ENCODE data around the gene WIPF3.

WIPF3 gene

GRCh38 chr7:29900745-29901144, 94.4 kb downstream of the WIPF3 start:
- H3K4me1 ChIP-seq (ENCODE audit: control insufficient read depth, insufficient read depth, low read length), result no peaks in the 10 kb centered on the region
- no peak overlapping the region for H3K9ac ChIP-seq (ENCODE audit: low read depth, low read length)
- peaks cover 5% of the 10 kb centered on the region for H3K36me3 ChIP-seq (ENCODE audit: control insufficient read depth, insufficient read depth, low read length)
- H3K4me3 ChIP-seq (ENCODE audit: low read depth, low read length), result no peak overlapping the region
- H3K9me3 ChIP-seq (ENCODE audit: control insufficient read depth, insufficient read depth, low read length), result no peaks in the 10 kb centered on the region
- no peaks in the 10 kb centered on the region for H3K27me3 ChIP-seq (ENCODE audit: control insufficient read depth, insufficient read depth, low read length)

- Histone ChIP-seq H3K27me3 (ENCODE audit: control insufficient read depth, insufficient read depth, low read length) (no peaks in the 10 kb centered on the region), H3K4me1 (ENCODE audit: control insufficient read depth, insufficient read depth, low read length) (no peaks in the 10 kb centered on the region), H3K36me3 (ENCODE audit: control insufficient read depth, insufficient read depth, low read length) (peaks cover 5% of the 10 kb centered on the region), H3K9me3 (ENCODE audit: control insufficient read depth, insufficient read depth, low read length) (peaks cover 3% of the 10 kb centered on the region), H3K9ac (ENCODE audit: low read depth, low read length) (no peak overlapping the region), H3K4me3 (ENCODE audit: low read depth, low read length) (no peak overlapping the region)
Observed at GRCh38 chr7:29906200-29907022, 100.1 kb downstream of the WIPF3 start.

- Histone ChIP-seq H3K4me1 (ENCODE audit: control insufficient read depth, insufficient read depth, low read length) (no peaks in the 10 kb centered on the region), H3K9ac (ENCODE audit: low read depth, low read length) (no peak overlapping the region), H3K36me3 (ENCODE audit: control insufficient read depth, insufficient read depth, low read length) (no peaks in the 10 kb centered on the region), H3K27me3 (ENCODE audit: control insufficient read depth, insufficient read depth, low read length) (no peaks in the 10 kb centered on the region), H3K4me3 (ENCODE audit: low read depth, low read length) (no peak overlapping the region), H3K9me3 (ENCODE audit: control insufficient read depth, insufficient read depth, low read length) (no peaks in the 10 kb centered on the region)
Observed at GRCh38 chr7:29914180-29914579, 107.9 kb downstream of the WIPF3 start.

- no peaks in the 10 kb centered on the region for H3K4me1 ChIP-seq (ENCODE audit: control insufficient read depth, insufficient read depth, low read length)
- H3K4me3 ChIP-seq (ENCODE audit: low read depth, low read length), result no peak overlapping the region
- no peaks in the 10 kb centered on the region for H3K9me3 ChIP-seq (ENCODE audit: control insufficient read depth, insufficient read depth, low read length)
- no peaks in the 10 kb centered on the region for H3K36me3 ChIP-seq (ENCODE audit: control insufficient read depth, insufficient read depth, low read length)
- H3K9ac ChIP-seq (ENCODE audit: low read depth, low read length), result no peak overlapping the region
- H3K27me3 ChIP-seq (ENCODE audit: control insufficient read depth, insufficient read depth, low read length), result no peaks in the 10 kb centered on the region
Observed at GRCh38 chr7:29915481-29916215, 109.3 kb downstream of the WIPF3 start.

- Histone ChIP-seq H3K4me3 (ENCODE audit: low read depth, low read length) (no peak overlapping the region), H3K27me3 (ENCODE audit: control insufficient read depth, insufficient read depth, low read length) (no peaks in the 10 kb centered on the region), H3K4me1 (ENCODE audit: control insufficient read depth, insufficient read depth, low read length) (no peaks in the 10 kb centered on the region), H3K36me3 (ENCODE audit: control insufficient read depth, insufficient read depth, low read length) (peaks cover 3% of the 10 kb centered on the region), H3K9ac (ENCODE audit: low read depth, low read length) (no peak overlapping the region), H3K9me3 (ENCODE audit: control insufficient read depth, insufficient read depth, low read length) (no peaks in the 10 kb centered on the region)
Observed at GRCh38 chr7:29917641-29918040, 111.3 kb downstream of the WIPF3 start.

- Histone ChIP-seq H3K4me3 (ENCODE audit: low read depth, low read length) (no peak overlapping the region), H3K9ac (ENCODE audit: low read depth, low read length) (no peak overlapping the region), H3K9me3 (ENCODE audit: control insufficient read depth, insufficient read depth, low read length) (no peaks in the 10 kb centered on the region), H3K27me3 (ENCODE audit: control insufficient read depth, insufficient read depth, low read length) (no peaks in the 10 kb centered on the region), H3K4me1 (ENCODE audit: control insufficient read depth, insufficient read depth, low read length) (no peaks in the 10 kb centered on the region), H3K36me3 (ENCODE audit: control insufficient read depth, insufficient read depth, low read length) (peaks cover 8% of the 10 kb centered on the region)
Observed at GRCh38 chr7:29918850-29919249, 112.5 kb downstream of the WIPF3 start.

GRCh38 chr7:29919790-29920189, 113.5 kb downstream of the WIPF3 start:
- Histone ChIP-seq H3K9me3 (ENCODE audit: control insufficient read depth, insufficient read depth, low read length) (no peaks in the 10 kb centered on the region), H3K4me3 (ENCODE audit: low read depth, low read length) (no peak overlapping the region), H3K36me3 (ENCODE audit: control insufficient read depth, insufficient read depth, low read length) (peaks cover 14% of the 10 kb centered on the region), H3K27me3 (ENCODE audit: control insufficient read depth, insufficient read depth, low read length) (no peaks in the 10 kb centered on the region), H3K4me1 (ENCODE audit: control insufficient read depth, insufficient read depth, low read length) (no peaks in the 10 kb centered on the region), H3K9ac (ENCODE audit: low read depth, low read length) (no peak overlapping the region)

- Histone ChIP-seq H3K9me3 (ENCODE audit: control insufficient read depth, insufficient read depth, low read length) (no peaks in the 10 kb centered on the region), H3K9ac (ENCODE audit: low read depth, low read length) (no peak overlapping the region), H3K36me3 (ENCODE audit: control insufficient read depth, insufficient read depth, low read length) (peaks cover 18% of the 10 kb centered on the region), H3K4me3 (ENCODE audit: low read depth, low read length) (no peak overlapping the region), H3K4me1 (ENCODE audit: control insufficient read depth, insufficient read depth, low read length) (no peaks in the 10 kb centered on the region), H3K27me3 (ENCODE audit: control insufficient read depth, insufficient read depth, low read length) (no peaks in the 10 kb centered on the region)
Observed at GRCh38 chr7:29920491-29920890, 114.2 kb downstream of the WIPF3 start.

GRCh38 chr7:29921404-29922010, 115.2 kb downstream of the WIPF3 start:
- H3K36me3 ChIP-seq (ENCODE audit: control insufficient read depth, insufficient read depth, low read length), result peaks cover 18% of the 10 kb centered on the region
- H3K27me3 ChIP-seq (ENCODE audit: control insufficient read depth, insufficient read depth, low read length), result no peaks in the 10 kb centered on the region
- H3K9ac ChIP-seq (ENCODE audit: low read depth, low read length), result no peak overlapping the region
- H3K9me3 ChIP-seq (ENCODE audit: control insufficient read depth, insufficient read depth, low read length), result no peaks in the 10 kb centered on the region
- no peaks in the 10 kb centered on the region for H3K4me1 ChIP-seq (ENCODE audit: control insufficient read depth, insufficient read depth, low read length)
- no peak overlapping the region for H3K4me3 ChIP-seq (ENCODE audit: low read depth, low read length)

- peaks cover 18% of the 10 kb centered on the region for H3K36me3 ChIP-seq (ENCODE audit: control insufficient read depth, insufficient read depth, low read length)
- no peaks in the 10 kb centered on the region for H3K27me3 ChIP-seq (ENCODE audit: control insufficient read depth, insufficient read depth, low read length)
- no peak overlapping the region for H3K4me3 ChIP-seq (ENCODE audit: low read depth, low read length)
Observed at GRCh38 chr7:29922921-29923700, 116.8 kb downstream of the WIPF3 start.

GRCh38 chr7:29924006-29924405, 117.7 kb downstream of the WIPF3 start:
- H3K36me3 ChIP-seq (ENCODE audit: control insufficient read depth, insufficient read depth, low read length), result peaks cover 22% of the 10 kb centered on the region
- no peaks in the 10 kb centered on the region for H3K9me3 ChIP-seq (ENCODE audit: control insufficient read depth, insufficient read depth, low read length)
- no peak overlapping the region for H3K4me3 ChIP-seq (ENCODE audit: low read depth, low read length)
- H3K9ac ChIP-seq (ENCODE audit: low read depth, low read length), result no peak overlapping the region
- H3K4me1 ChIP-seq (ENCODE audit: control insufficient read depth, insufficient read depth, low read length), result no peaks in the 10 kb centered on the region
- no peaks in the 10 kb centered on the region for H3K27me3 ChIP-seq (ENCODE audit: control insufficient read depth, insufficient read depth, low read length)

More at GRCh38 chr7:29922921-29923700, 116.8 kb downstream of the WIPF3 start:
- no peaks in the 10 kb centered on the region for H3K9me3 ChIP-seq (ENCODE audit: control insufficient read depth, insufficient read depth, low read length)
- no peaks in the 10 kb centered on the region for H3K4me1 ChIP-seq (ENCODE audit: control insufficient read depth, insufficient read depth, low read length)
- no peak overlapping the region for H3K9ac ChIP-seq (ENCODE audit: low read depth, low read length)
